ENCODE data around the gene ERBB4.

Gene ERBB4

DNA sequence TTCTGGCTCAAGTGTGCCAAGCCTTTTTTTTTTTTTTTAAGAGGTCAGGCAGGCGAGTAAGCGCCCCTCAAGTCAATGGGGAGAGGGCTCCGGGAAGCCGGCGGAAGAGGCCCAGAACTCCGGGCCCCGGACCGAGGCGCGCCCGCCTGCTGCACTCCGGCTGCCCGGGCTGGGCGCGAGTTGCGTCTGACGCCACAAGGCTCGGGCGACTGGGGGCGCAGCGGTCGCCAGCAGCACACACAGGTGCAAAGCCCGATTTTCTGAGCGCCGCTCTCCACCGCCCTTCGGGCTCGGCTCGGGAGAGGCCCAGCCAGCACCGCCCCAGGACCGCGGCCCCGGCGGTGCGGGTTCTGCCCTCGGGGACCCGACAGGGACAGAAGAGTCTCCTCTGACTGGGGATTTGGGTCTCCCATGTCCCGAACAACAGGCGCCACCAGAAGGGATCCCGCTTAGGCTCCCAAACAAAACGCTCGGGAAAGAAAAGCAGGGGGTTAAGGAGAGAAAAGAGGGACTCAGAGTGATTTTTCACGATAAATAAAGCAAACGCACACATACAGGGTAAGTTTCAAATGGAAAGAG lies 787 bp downstream of the ERBB4 start:
- DNase-seq = peak; percentile 15
- TF ChIP-seq CTCF (IDR thresholded peaks at IDR 0.05; ENCODE audit: low read depth, low read length) = no peak
- Histone ChIP-seq H3K36me3 (no peaks in the 10 kb centered on the region), H3K27me3 (ENCODE audit: insufficient read depth, low read depth, severe bottlenecking) (peaks cover 22% of the 10 kb centered on the region), H3K27ac (no peak overlapping the region), H3K9me3 (ENCODE audit: severe bottlenecking) (no peaks in the 10 kb centered on the region), H3K4me3 (ENCODE audit: low read depth, low read length) (peak overlapping the region; percentile 84)

- Histone ChIP-seq H3K4me3 (ENCODE audit: low read depth, low read length) (peak overlapping the region; percentile 84), H3K9me3 (ENCODE audit: severe bottlenecking) (no peaks in the 10 kb centered on the region), H3K27me3 (ENCODE audit: insufficient read depth, low read depth, severe bottlenecking) (peaks cover 22% of the 10 kb centered on the region), H3K36me3 (no peaks in the 10 kb centered on the region), H3K27ac (no peak overlapping the region)
- DNase-seq = peak; percentile 9
- no peak for TF ChIP-seq CTCF (IDR thresholded peaks at IDR 0.05; ENCODE audit: low read depth, low read length)
Observed at GRCh38 chr2:212536817-212537725, 1.5 kb downstream of the ERBB4 start.

DNA sequence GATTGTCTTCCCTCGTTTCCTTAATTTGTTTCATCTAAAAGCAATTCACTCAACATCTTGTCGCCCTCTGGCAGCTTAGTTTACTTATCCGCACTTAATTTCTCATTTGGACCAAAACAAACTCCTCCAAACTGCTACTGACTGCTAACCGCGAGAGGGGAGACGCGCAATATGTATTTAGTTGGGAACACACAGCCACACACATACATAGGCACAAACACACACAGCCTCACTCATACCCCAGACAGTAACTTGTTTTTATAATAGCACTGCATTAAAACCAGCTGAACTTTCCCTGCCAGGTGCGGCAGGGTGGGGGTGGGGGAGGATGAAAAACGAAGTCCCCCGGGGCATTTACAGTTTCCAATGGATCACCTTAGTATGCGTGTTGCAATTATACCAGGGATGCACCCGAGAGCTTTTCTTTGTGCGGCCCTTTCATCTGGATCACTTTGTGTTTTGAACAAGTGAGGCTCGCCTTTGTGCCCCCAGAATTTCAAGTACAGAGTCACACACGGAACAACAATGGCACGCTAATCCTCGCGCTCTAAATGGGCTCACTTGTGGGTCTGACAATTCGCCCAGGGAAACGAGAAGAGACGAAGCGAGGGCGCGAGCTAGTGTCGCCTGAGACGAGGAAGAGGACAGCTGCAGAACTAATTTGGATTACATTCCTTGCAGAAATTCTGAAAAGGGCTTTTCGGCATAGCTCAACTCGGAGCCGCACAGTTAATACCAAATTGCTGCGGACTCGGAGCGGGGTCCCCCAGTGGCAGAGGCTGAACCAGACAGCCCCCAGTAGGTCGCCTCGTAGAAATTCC lies 2.4 kb downstream of the ERBB4 start:
- TF ChIP-seq CTCF (IDR thresholded peaks at IDR 0.05; ENCODE audit: low read depth, low read length) = no peak
- H3K36me3 ChIP-seq = no peaks in the 10 kb centered on the region
- peaks cover 22% of the 10 kb centered on the region for H3K27me3 ChIP-seq (ENCODE audit: insufficient read depth, low read depth, severe bottlenecking)
- peak overlapping the region; percentile 84 for H3K4me3 ChIP-seq (ENCODE audit: low read depth, low read length)
- no peaks in the 10 kb centered on the region for H3K9me3 ChIP-seq (ENCODE audit: severe bottlenecking)
- peak; percentile 12 for DNase-seq
- H3K27ac ChIP-seq = no peak overlapping the region

DNA sequence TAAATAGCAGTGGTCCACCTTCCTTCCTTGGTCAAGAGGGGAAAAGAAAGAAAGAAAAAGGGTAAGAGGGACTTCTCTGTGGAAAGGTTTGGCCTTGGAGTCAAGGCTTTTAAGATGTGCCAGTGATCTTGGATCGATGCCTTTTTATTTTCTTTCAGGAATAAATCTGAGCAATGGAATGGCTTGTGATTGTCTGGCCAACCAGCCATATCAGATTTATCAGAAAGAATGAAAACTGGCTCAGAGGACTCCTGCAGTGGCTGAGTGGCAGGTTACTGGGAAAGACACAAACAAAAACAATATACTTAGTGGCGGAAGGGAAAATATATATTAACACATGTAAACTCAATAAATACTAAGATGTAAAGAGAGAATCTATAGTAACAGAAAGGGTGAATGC lies 4.3 kb downstream of the ERBB4 start:
- H3K36me3 ChIP-seq = no peaks in the 10 kb centered on the region
- no peak for TF ChIP-seq CTCF (IDR thresholded peaks at IDR 0.05; ENCODE audit: low read depth, low read length)
- H3K4me3 ChIP-seq (ENCODE audit: low read depth, low read length) = no peak overlapping the region
- peaks cover 22% of the 10 kb centered on the region for H3K27me3 ChIP-seq (ENCODE audit: insufficient read depth, low read depth, severe bottlenecking)
- no peak for DNase-seq
- H3K9me3 ChIP-seq (ENCODE audit: severe bottlenecking) = no peaks in the 10 kb centered on the region
- H3K27ac ChIP-seq = no peak overlapping the region

- Histone ChIP-seq H3K27ac (no peak overlapping the region), H3K4me3 (ENCODE audit: low read depth, low read length) (no peak overlapping the region), H3K36me3 (no peaks in the 10 kb centered on the region), H3K27me3 (ENCODE audit: insufficient read depth, low read depth, severe bottlenecking) (peaks cover 15% of the 10 kb centered on the region), H3K9me3 (ENCODE audit: severe bottlenecking) (no peaks in the 10 kb centered on the region)
- 0 out of 2 replicates have a peak, but pooled peaks have one; percentile 7 for TF ChIP-seq CTCF (IDR thresholded peaks at IDR 0.05; ENCODE audit: low read depth, low read length)
- DNase-seq = no peak
Observed at GRCh38 chr2:212532585-212532984, 6.0 kb downstream of the ERBB4 start.
